Transverse colon (tissue), 4 donors: ENCODE measurements around the gene PYGL.

Experiments
- CTCF ChIP-seq, 5 experiments: fragments of 200-600 bp in 3 of 5; fragments of 450-650 bp in 2 of 5; sonication (generic) in 3 of 5; IDR thresholded peaks; 1 replicate in 2 of 5; 2 replicates in 3 of 5; pipeline ENCODE4 v1.5.1; 2016 to 2017; ENCODE audit warnings: antibody characterized with exemption in 5 of 5, inconsistent platforms in 3 of 5, mild to moderate bottlenecking in 2 of 5, moderate library complexity in 1 of 5
- EP300 ChIP-seq: sonication (generic); formaldehyde crosslinking; IDR thresholded peaks from one replicate; pipeline ENCODE4 v1.6.1; 2017; ENCODE audit warnings: antibody characterized with exemption, low read depth
- POLR2AphosphoS5 ChIP-seq, 3 donors: sonication (generic); formaldehyde crosslinking; IDR thresholded peaks; one replicate each; pipeline ENCODE4 v1.6.1; 2016; ENCODE audit warnings: antibody characterized with exemption in 3 of 3

- TF ChIP-seq POLR2AphosphoS5 (IDR thresholded peaks at IDR 0.05) (no peak), CTCF (IDR thresholded peaks at IDR 0.05) (no peak), EP300 (no peak)
Measured at GRCh38 chr14:50928002-50928635, 16.2 kb downstream of the PYGL start.
